Astrocyte of the cerebellum (primary cell): ENCODE data around the gene RAP1B.

Experiments
- DNase-seq: peaks from one replicate; pipeline ENCODE4 v3.0.0-alpha.2; 2011; ENCODE audit warnings: low read depth
- H3K4me3 ChIP-seq: 2 replicates; pipeline ENCODE4 v1.5.1; 2011; ENCODE audit warnings: mild to moderate bottlenecking, low read depth, low read length, moderate library complexity
- in situ Hi-C: cut with HindIII; loops from 2 replicates; pipeline ENCODE4 v1.10.0; 2017; ENCODE audit warnings: low sequenced_read_pairs
- TF ChIP-seq, protein P1 (sequence below): IDR thresholded peaks from 2 replicates; pipeline ENCODE4 v1.5.1; 2012; ENCODE audit warnings: low read length, low read depth, moderate library complexity, mild to moderate bottlenecking; ENCODE audit errors: missing control alignments

Gene RAP1B

GRCh38 chr12:68587448-68587873 lies 23.2 kb upstream of the RAP1B start:
- TF ChIP-seq, protein P1, sequence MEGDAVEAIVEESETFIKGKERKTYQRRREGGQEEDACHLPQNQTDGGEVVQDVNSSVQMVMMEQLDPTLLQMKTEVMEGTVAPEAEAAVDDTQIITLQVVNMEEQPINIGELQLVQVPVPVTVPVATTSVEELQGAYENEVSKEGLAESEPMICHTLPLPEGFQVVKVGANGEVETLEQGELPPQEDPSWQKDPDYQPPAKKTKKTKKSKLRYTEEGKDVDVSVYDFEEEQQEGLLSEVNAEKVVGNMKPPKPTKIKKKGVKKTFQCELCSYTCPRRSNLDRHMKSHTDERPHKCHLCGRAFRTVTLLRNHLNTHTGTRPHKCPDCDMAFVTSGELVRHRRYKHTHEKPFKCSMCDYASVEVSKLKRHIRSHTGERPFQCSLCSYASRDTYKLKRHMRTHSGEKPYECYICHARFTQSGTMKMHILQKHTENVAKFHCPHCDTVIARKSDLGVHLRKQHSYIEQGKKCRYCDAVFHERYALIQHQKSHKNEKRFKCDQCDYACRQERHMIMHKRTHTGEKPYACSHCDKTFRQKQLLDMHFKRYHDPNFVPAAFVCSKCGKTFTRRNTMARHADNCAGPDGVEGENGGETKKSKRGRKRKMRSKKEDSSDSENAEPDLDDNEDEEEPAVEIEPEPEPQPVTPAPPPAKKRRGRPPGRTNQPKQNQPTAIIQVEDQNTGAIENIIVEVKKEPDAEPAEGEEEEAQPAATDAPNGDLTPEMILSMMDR: no peak
- no peak for DNase-seq
- in situ Hi-C loops: no loop called here
- H3K4me3 ChIP-seq: no peak overlapping the region

GRCh38 chr12:68589194-68589593 lies 21.5 kb upstream of the RAP1B start:
- no peak overlapping the region for H3K4me3 ChIP-seq
- in situ Hi-C loops: no loop called here
- TF ChIP-seq, protein P1: no peak
- no peak for DNase-seq

GRCh38 chr12:68591734-68592418 lies 18.8 kb upstream of the RAP1B start:
- H3K4me3 ChIP-seq: no peak overlapping the region
- DNase-seq: no peak
- TF ChIP-seq, protein P1: no peak
- in situ Hi-C loops: no loop called here

DNA sequence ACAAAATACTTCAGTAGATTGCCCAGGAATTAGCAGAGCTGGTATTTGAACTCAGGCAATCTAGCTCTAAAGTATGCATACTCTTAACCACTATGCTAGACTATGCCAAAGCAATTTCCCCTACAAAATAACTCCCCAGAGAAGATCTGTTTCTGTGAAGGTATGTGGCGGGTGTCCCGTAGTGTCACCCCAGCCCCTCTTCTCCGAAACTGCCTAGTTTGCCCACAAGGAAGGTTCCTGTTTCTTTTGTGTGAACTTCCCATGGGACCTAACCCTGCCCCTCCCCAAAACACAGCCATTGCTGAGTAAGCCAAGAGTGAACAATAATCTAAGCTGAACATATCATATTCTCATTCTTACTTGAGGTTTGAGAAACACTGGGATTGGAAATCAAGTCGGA lies 15.5 kb upstream of the RAP1B start:
- TF ChIP-seq, protein P1: no peak
- in situ Hi-C loops: no loop called here
- H3K4me3 ChIP-seq: no peak overlapping the region
- DNase-seq: no peak

DNA sequence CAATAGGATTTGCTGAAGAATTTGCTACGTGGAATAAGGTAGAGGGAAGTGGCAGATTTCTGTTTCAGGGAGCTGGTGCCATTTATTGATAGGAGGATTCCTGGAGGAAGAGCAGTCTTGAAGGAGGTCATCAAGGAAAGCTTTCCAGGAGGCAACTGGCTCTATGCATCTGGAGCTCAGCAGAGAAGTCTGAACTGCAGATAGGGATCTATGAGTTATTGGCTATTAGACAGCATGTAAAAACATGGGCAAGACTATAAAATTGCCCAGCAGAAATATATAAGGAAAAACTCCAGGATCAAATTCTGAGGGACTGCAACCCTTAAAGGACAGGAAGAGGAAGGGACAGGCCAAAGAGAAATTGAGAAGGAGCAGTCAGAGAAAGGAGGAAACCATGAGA lies 8.9 kb upstream of the RAP1B start:
- no peak overlapping the region for H3K4me3 ChIP-seq
- in situ Hi-C loops: no loop called here
- TF ChIP-seq, protein P1: no peak
- DNase-seq: no peak

GRCh38 chr12:68602720-68603119 lies 8.0 kb upstream of the RAP1B start:
- TF ChIP-seq, protein P1: no peak
- in situ Hi-C loops: no loop called here
- H3K4me3 ChIP-seq: no peak overlapping the region
- no peak for DNase-seq
